HepG2 (cell line): ENCODE data around the gene PCOLCE2. TPM values are rescaled to one million over a fixed set of nuclear protein-coding genes. Genes with fewer than 3 reads are reported as not detected.

Source experiments
- ATAC-seq: fragments of 200-7000 bp; cut with Tn5 transposase; 3 replicates; pipeline ENCODE4 v1.9.1; 2020; ENCODE audit warnings: mild to moderate bottlenecking, moderate library complexity
- BruUV-seq: library from RNA; stranded (reverse); fragments of 400-500 nt; replicated peaks from 2 replicates; lab custom pipeline; 2021; lab: Mats Ljungman, UMichigan
- CTCF ChIA-PET: fragments of 300-600 bp; formaldehyde crosslinking; extraction: SDS; loops from one replicate; lab custom pipeline; 2021; ENCODE audit warnings: low total read pairs, inconsistent platforms, low intra/inter-chr PET ratio; lab: Yijun Ruan, JAX
- POLR2A ChIA-PET: fragments of 350-600 bp; sonication (Branson Sonifier 250); formaldehyde crosslinking; loops from one replicate; lab custom pipeline; 2020; ENCODE audit warnings: antibody characterized with exemption, inconsistent platforms; lab: Yijun Ruan, JAX
- DNase-seq: peaks from one replicate; pipeline ENCODE4 v3.0.0-alpha.2; 2015; ENCODE audit warnings: low spot score
- FAIRE-seq: peaks from 3 replicates; lab custom pipeline; 2011; peaks lifted over from hg19 to GRCh38; lab: Jason Lieb, UNC
- H2AFZ ChIP-seq: one replicate; pipeline ENCODE4 v1.6.1; 2011; ENCODE audit warnings: low read length, inconsistent platforms
- H3K27ac ChIP-seq: fragments of 300-600 bp; 3 replicates; pipeline ENCODE4 v1.8.0; 2011; ENCODE audit warnings: mixed run types, mild to moderate bottlenecking, mixed read lengths, low read length, inconsistent platforms; ENCODE audit not compliant: insufficient read depth; ENCODE audit errors: extremely low read length
- H3K27me3 ChIP-seq, 2 experiments: fragments of 200-600 bp in 1 of 2; 2 replicates in 1 of 2; 3 replicates in 1 of 2; pipeline versions ENCODE4 v1.6.0 to v1.8.0; 2011; ENCODE audit warnings: low read length in 2 of 2, mild to moderate bottlenecking in 2 of 2, moderate library complexity in 2 of 2, inconsistent platforms in 1 of 2; ENCODE audit not compliant: insufficient read depth in 2 of 2, control insufficient read depth in 1 of 2
- H3K36me3 ChIP-seq, 2 experiments: fragments of 200-600 bp in 1 of 2; replicated peaks in 1 of 2; 2 replicates in 1 of 2; 3 replicates in 1 of 2; pipeline versions ENCODE4 v1.5.1 to v1.8.0; 2011; ENCODE audit warnings: low read length in 2 of 2, inconsistent platforms in 1 of 2; ENCODE audit not compliant: insufficient read depth in 2 of 2, control insufficient read depth in 1 of 2
- H3K4me1 ChIP-seq: 2 replicates; pipeline ENCODE4 v1.5.1; 2012; ENCODE audit warnings: low read length, inconsistent platforms; ENCODE audit not compliant: insufficient read depth
- H3K4me2 ChIP-seq: 2 replicates; pipeline ENCODE4 v1.6.0; 2011; ENCODE audit warnings: low read depth, low read length, inconsistent platforms
- H3K4me3 ChIP-seq, 3 experiments: fragments of 200-600 bp in 1 of 3; sonication (generic), shearing (Covaris generic) in 1 of 3; replicated peaks in 1 of 3; 2 replicates each; pipeline ENCODE4 v1.5.1; 2011 to 2016; ENCODE audit warnings: low read length in 3 of 3, inconsistent platforms in 2 of 3, low read depth in 2 of 3, mild to moderate bottlenecking in 2 of 3, control low read depth in 1 of 3, mixed read lengths in 1 of 3; ENCODE audit not compliant: insufficient read depth in 1 of 3
- H3K79me2 ChIP-seq: one replicate; pipeline ENCODE4 v1.6.1; 2011; ENCODE audit warnings: low read length, inconsistent platforms; ENCODE audit not compliant: insufficient read depth
- H3K9ac ChIP-seq: 2 replicates; pipeline ENCODE4 v1.6.0; 2011; ENCODE audit warnings: mild to moderate bottlenecking, low read depth, low read length, inconsistent platforms; ENCODE audit not compliant: insufficient read depth
- H3K9me3 ChIP-seq: 2 replicates; pipeline ENCODE4 v1.5.1; 2012; ENCODE audit warnings: mild to moderate bottlenecking, low read length
- H4K20me1 ChIP-seq: 2 replicates; pipeline ENCODE4 v1.6.0; 2011; ENCODE audit warnings: inconsistent platforms, mild to moderate bottlenecking, low read length, moderate library complexity; ENCODE audit not compliant: insufficient read depth
- ARHGAP35 ChIP-seq: sonication (generic); formaldehyde crosslinking; IDR thresholded peaks from 2 replicates; pipeline ENCODE4 v1.9.0; 2022; ENCODE audit warnings: mild to moderate bottlenecking, inconsistent platforms, moderate library complexity, missing genetic modification reagents, borderline replicate concordance
- FOSL2 ChIP-seq: sonication (generic); formaldehyde crosslinking; IDR thresholded peaks from 2 replicates; pipeline ENCODE4 v1.4.0; 2020; ENCODE audit warnings: missing genetic modification reagents
- HES4 ChIP-seq: sonication (generic); formaldehyde crosslinking; IDR thresholded peaks from 2 replicates; pipeline ENCODE4 v1.9.0; 2021; ENCODE audit warnings: mild to moderate bottlenecking, missing genetic modification reagents, borderline replicate concordance
- KAT7 ChIP-seq: IDR thresholded peaks from 2 replicates; pipeline ENCODE4 v1.6.1; 2018; ENCODE audit warnings: borderline replicate concordance, missing compliant biosample characterization
- NPAS2 ChIP-seq: sonication (generic); formaldehyde crosslinking; IDR thresholded peaks from 2 replicates; pipeline ENCODE4 v1.8.0; 2022; ENCODE audit warnings: mild to moderate bottlenecking, missing genetic modification reagents, borderline replicate concordance
- REL ChIP-seq: sonication (generic); formaldehyde crosslinking; conservative IDR thresholded peaks from 2 replicates; pipeline ENCODE4 v1.8.0; 2022; ENCODE audit warnings: mild to moderate bottlenecking, missing genetic modification reagents, moderate library complexity
- SIX1 ChIP-seq: sonication (generic); formaldehyde crosslinking; IDR thresholded peaks from 2 replicates; pipeline ENCODE4 v1.4.0; 2020; ENCODE audit warnings: missing genetic modification reagents, borderline replicate concordance
- SMARCC2 ChIP-seq: fragments of 450-650 bp; IDR thresholded peaks from 2 replicates; pipeline ENCODE4 v1.6.1; 2017; ENCODE audit warnings: antibody characterized with exemption, mild to moderate bottlenecking
- SOX5 ChIP-seq: IDR thresholded peaks from 2 replicates; pipeline ENCODE4 v1.6.1; 2016; ENCODE audit warnings: borderline replicate concordance
- SP140L ChIP-seq: sonication (generic); formaldehyde crosslinking; IDR thresholded peaks from 2 replicates; pipeline ENCODE4 v1.4.0; 2020; ENCODE audit warnings: missing genetic modification reagents, borderline replicate concordance
- TAF15 ChIP-seq: fragments of 200-400 bp; formaldehyde crosslinking; IDR thresholded peaks from one replicate; pipeline ENCODE4 v1.6.1; 2018; ENCODE audit warnings: mild to moderate bottlenecking, low read depth, low read length; ENCODE audit not compliant: poor library complexity, severe bottlenecking
- ZNF232 ChIP-seq: sonication (generic); formaldehyde crosslinking; IDR thresholded peaks from 2 replicates; pipeline ENCODE4 v1.4.0; 2020; ENCODE audit warnings: missing genetic modification reagents, borderline replicate concordance
- ZNF260 ChIP-seq: sonication (generic); formaldehyde crosslinking; IDR thresholded peaks from 2 replicates; pipeline ENCODE4 v1.4.0; 2020; ENCODE audit warnings: missing genetic modification reagents, low read depth, mild to moderate bottlenecking, borderline replicate concordance
- ZNF430 ChIP-seq: sonication (generic); formaldehyde crosslinking; IDR thresholded peaks from 2 replicates; pipeline ENCODE4 v1.9.0; 2021; ENCODE audit warnings: mild to moderate bottlenecking, missing genetic modification reagents
- ZNF570 ChIP-seq: sonication (generic); formaldehyde crosslinking; IDR thresholded peaks from 2 replicates; pipeline ENCODE4 v1.4.0; 2020; ENCODE audit warnings: mild to moderate bottlenecking, missing genetic modification reagents, borderline replicate concordance
- ZNF773 ChIP-seq: sonication (generic); formaldehyde crosslinking; IDR thresholded peaks from 2 replicates; pipeline ENCODE4 v1.4.0; 2020; ENCODE audit warnings: missing genetic modification reagents, borderline replicate concordance
- WGBS: methylation state at CpG from one replicate; pipeline ENCODE4 v1.1.6; 2017; ENCODE audit warnings: low lambda C conversion rate; 5-methylcytosine and 5-hydroxymethylcytosine counted together
- in situ Hi-C: cut with HindIII; loops from 2 replicates; pipeline ENCODE4 v1.10.0; 2017; ENCODE audit warnings: low pct_unique_long_range_greater_than_20kb; ENCODE audit not compliant: extremely low pct_ligation_motif_present
- intact Hi-C: fragments of 100-400 bp; cut with micrococcal nuclease; formaldehyde crosslinking; loops from one replicate; pipeline ENCODE4 v1.10.0; 2022; ENCODE audit not compliant: unreplicated experiment
- polyA plus RNA-seq, 8 experiments: library from polyadenylated mRNA; depleted of rRNA in 3 of 8; stranded (reverse) in 7 of 8; unstranded in 1 of 8; fragments of >200 nt; fragmentation: Illumina TruSeq in 4 of 8; extraction: Trizol in 4 of 8; gene quantifications; 2 replicates each; pipeline versions ENCODE4 v1.2.1 to v1.2.3, GENCODE V29; 2011 to 2016; ENCODE audit warnings: low read depth in 4 of 8, missing spikeins in 1 of 8, mixed read lengths in 1 of 8; ENCODE audit not compliant: insufficient read depth in 1 of 8
- total RNA-seq, 5 experiments: library from RNA; depleted of rRNA; stranded (reverse); fragments of >200 nt; fragmentation: Illumina TruSeq; extraction: Trizol; gene quantifications; 2 replicates each; pipeline ENCODE4 v1.2.3, GENCODE V29; 2016; ENCODE audit warnings: low read depth in 1 of 5
- TF ChIP-seq, protein P1 (sequence below): sonication (generic); formaldehyde crosslinking; IDR thresholded peaks from 2 replicates; pipeline ENCODE4 v1.5.1; 2020; ENCODE audit warnings: mild to moderate bottlenecking, moderate library complexity, missing genetic modification reagents
- TF ChIP-seq, protein P2 (sequence below): sonication (generic); formaldehyde crosslinking; conservative IDR thresholded peaks from 2 replicates; pipeline ENCODE4 v1.8.0; 2022; ENCODE audit warnings: low read depth, missing genetic modification reagents
- TF ChIP-seq, protein P3 (sequence below): sonication (generic); formaldehyde crosslinking; IDR thresholded peaks from 2 replicates; pipeline ENCODE4 v1.4.0; 2020; ENCODE audit warnings: missing genetic modification reagents, borderline replicate concordance

The PCOLCE2 gene
- total and polyA plus RNA-seq, 2 of the 13 experiments (the other 11 are each of a cell fraction or from before 2014, with no cell fraction given) = 0.71 to 2.0 TPM

DNA sequence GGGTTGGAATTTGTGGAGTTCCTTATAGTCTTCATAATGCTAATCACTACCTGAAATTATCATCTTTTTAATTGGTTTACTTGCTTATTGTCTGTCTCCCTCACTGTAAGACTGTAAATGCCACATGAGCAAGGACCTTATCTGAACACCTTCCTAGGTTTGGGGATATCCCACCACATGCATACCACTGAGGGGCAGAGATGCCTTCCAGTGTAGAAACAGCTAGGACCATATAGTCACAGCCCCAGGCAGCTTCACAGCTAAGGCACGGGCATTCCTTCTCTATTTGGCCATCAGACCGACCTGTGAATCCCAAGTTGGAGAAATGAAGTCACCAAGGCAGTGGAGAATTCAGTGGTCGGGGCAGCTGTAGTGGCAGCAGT, 46.0 kb upstream of the PCOLCE2 start:
- Histone ChIP-seq H4K20me1 (no peaks in the 10 kb centered on the region), H3K9me3 (no peaks in the 10 kb centered on the region), H3K4me1 (peaks cover 44% of the 10 kb centered on the region), H3K27me3 (peaks cover 0 to 24% of the 10 kb centered on the region in 2 experiments; a peak in 3 of 5 replicates), H3K4me2 (no peak overlapping the region), H3K27ac (no peak overlapping the region), H3K4me3 (no peak overlapping the region), H3K9ac (no peak overlapping the region), H3K79me2 (no peaks in the 10 kb centered on the region), H3K36me3 (no peaks in the 10 kb centered on the region), H2AFZ (no peak overlapping the region)
- DNase-seq = no peak
- ChIA-PET POLR2A (interaction anchor here (1.4 kb wide), 1 partner anchor 29 kb away, joined by 3 read pairs; no protein-coding TSS in a partner anchor), CTCF (no interaction called here)
- FAIRE-seq = no peak
- WGBS = 80% methylated on average over 1 of the region's 3 CpGs
- BruUV-seq = no TSS peak
- TF ChIP-seq ZNF773 (CRISPR knock-in tag) (no peak), FOSL2 (CRISPR knock-in tag) (no peak), SIX1 (CRISPR knock-in tag) (no peak), TAF15 (no peak), HES4 (CRISPR knock-in tag) (no peak), ZNF232 (CRISPR knock-in tag) (no peak), ZNF570 (CRISPR knock-in tag) (no peak), KAT7 (CRISPR knock-in tag) (no peak), SP140L (CRISPR knock-in tag) (no peak), ZNF260 (CRISPR knock-in tag) (no peak), ZNF430 (CRISPR knock-in tag) (no peak), SMARCC2 (no peak), NPAS2 (no peak), REL (CRISPR knock-in tag) (no peak), SOX5 (no peak), ARHGAP35 (CRISPR knock-in tag) (no peak)
- TF ChIP-seq, protein P1, sequence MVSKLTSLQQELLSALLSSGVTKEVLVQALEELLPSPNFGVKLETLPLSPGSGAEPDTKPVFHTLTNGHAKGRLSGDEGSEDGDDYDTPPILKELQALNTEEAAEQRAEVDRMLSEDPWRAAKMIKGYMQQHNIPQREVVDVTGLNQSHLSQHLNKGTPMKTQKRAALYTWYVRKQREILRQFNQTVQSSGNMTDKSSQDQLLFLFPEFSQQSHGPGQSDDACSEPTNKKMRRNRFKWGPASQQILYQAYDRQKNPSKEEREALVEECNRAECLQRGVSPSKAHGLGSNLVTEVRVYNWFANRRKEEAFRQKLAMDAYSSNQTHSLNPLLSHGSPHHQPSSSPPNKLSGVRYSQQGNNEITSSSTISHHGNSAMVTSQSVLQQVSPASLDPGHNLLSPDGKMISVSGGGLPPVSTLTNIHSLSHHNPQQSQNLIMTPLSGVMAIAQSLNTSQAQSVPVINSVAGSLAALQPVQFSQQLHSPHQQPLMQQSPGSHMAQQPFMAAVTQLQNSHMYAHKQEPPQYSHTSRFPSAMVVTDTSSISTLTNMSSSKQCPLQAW (CRISPR knock-in tag) = no peak
- TF ChIP-seq, protein P2, sequence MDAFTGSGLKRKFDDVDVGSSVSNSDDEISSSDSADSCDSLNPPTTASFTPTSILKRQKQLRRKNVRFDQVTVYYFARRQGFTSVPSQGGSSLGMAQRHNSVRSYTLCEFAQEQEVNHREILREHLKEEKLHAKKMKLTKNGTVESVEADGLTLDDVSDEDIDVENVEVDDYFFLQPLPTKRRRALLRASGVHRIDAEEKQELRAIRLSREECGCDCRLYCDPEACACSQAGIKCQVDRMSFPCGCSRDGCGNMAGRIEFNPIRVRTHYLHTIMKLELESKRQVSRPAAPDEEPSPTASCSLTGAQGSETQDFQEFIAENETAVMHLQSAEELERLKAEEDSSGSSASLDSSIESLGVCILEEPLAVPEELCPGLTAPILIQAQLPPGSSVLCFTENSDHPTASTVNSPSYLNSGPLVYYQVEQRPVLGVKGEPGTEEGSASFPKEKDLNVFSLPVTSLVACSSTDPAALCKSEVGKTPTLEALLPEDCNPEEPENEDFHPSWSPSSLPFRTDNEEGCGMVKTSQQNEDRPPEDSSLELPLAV (CRISPR knock-in tag) = no peak
- TF ChIP-seq, protein P3, sequence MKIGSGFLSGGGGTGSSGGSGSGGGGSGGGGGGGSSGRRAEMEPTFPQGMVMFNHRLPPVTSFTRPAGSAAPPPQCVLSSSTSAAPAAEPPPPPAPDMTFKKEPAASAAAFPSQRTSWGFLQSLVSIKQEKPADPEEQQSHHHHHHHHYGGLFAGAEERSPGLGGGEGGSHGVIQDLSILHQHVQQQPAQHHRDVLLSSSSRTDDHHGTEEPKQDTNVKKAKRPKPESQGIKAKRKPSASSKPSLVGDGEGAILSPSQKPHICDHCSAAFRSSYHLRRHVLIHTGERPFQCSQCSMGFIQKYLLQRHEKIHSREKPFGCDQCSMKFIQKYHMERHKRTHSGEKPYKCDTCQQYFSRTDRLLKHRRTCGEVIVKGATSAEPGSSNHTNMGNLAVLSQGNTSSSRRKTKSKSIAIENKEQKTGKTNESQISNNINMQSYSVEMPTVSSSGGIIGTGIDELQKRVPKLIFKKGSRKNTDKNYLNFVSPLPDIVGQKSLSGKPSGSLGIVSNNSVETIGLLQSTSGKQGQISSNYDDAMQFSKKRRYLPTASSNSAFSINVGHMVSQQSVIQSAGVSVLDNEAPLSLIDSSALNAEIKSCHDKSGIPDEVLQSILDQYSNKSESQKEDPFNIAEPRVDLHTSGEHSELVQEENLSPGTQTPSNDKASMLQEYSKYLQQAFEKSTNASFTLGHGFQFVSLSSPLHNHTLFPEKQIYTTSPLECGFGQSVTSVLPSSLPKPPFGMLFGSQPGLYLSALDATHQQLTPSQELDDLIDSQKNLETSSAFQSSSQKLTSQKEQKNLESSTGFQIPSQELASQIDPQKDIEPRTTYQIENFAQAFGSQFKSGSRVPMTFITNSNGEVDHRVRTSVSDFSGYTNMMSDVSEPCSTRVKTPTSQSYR (CRISPR knock-in tag) = no peak
- ATAC-seq = no peak
- intact Hi-C loops (no loop called here), in situ Hi-C loops (no loop called here)
